ENCODE measurements around the gene NHLRC2.
"Not testable (repeated sequence)": the region's sequence is repeated elsewhere in the genome, so short reads cannot be mapped to it uniquely, and the experiment has no call there.

The NHLRC2 gene, protein sequence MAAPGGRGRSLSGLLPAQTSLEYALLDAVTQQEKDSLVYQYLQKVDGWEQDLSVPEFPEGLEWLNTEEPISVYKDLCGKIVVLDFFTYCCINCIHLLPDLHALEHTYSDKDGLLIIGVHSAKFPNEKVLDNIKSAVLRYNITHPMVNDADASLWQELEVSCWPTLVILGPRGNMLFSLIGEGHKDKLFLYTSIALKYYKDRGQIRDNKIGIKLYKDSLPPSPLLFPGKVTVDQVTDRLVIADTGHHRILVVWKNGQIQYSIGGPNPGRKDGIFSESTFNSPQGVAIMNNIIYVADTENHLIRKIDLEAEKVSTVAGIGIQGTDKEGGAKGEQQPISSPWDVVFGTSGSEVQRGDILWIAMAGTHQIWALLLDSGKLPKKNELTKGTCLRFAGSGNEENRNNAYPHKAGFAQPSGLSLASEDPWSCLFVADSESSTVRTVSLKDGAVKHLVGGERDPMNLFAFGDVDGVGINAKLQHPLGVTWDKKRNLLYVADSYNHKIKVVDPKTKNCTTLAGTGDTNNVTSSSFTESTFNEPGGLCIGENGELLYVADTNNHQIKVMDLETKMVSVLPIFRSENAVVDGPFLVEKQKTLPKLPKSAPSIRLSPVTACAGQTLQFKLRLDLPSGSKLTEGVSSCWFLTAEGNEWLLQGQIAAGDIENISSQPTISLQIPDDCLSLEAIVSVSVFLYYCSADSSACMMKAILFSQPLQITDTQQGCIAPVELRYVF

DNA sequence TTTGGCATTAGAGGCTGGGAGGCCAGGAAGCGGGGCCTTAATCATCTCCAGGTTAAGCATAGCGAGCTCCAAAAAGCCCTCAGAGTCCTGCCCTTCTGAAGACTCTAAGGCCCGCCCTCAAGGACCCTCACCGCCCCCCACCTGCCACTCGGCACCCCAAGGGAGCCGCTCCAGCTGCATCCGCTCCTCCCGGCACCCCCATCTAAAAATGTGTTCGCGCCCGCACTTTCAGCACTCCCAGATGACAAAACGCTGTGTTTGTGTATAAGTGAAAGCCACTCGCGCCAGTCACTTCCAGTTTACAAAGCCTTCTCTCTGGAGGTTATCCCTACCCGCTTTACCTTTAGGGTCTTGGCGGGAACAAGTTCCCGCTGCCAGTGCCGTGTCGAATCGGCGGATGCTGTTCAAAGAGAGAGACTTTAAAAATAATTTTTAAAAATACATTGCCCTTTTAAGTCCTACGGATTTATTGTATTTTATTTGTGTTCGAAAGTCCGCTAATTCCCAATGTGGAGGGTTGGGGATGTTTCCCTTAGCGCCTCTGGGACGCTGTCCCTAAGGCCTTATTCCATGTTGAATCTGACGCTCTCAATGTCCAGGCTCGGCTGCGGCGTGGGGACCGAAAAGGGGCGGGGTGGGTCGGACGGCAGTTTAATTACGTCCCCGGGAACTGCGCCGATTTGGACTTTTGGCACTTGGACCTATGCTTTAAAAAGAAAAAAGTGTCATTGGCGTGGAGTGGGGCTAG lies at the start of gene NHLRC2, which contains the start of gene DCLRE1A:
TSS of gene NHLRC2 (plus strand) at position 649 of the 748 bp plus-strand sequence. CDS start 212 bp downstream, outside the sequence.
TSS of gene DCLRE1A (minus strand) at position 70 of the 748 bp plus-strand sequence. CDS start 900 bp downstream, outside the sequence.
- peak; percentile 71 for DNase-seq

DNA sequence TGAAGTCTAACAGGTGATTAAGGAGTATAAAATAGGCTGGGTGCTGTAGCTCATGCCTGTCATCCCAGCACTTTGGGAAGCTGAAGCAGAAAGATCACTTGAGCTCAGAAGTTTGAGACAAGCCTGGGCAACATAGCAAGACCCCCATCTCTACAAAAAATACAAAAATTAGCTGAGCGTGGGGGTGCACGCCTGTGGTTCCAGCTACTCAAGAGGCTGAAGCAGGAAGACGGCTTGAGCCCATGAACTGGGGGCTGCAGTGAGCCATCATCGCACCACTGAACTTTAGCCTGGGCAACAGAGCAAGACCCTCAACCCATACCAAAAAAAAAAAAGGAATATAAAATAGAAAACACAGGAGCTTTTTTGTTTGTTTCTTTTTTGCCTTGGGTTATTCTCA lies 48.0 kb upstream of the NHLRC2 start:
- no peak for DNase-seq

DNA sequence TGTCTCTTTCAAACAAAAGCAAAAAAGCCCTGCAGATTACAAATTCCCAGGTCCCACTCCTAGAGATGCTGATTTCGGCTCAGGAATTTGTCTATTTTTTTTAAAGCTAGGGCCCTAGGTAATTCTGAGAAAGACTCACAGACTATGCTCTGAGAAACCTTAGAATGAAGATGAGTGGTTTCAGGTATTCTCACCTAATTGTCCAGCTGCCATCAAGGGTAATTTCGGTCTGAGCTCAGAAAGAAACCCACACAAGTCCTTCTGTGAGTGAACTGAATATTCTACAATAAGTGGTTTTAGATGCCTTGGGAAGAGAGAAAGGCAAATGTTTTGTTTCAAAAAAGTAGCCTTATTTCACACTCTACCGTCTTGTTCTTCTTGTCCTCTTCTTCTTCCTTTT lies 46.3 kb upstream of the NHLRC2 start:
- DNase-seq: no peak

DNA sequence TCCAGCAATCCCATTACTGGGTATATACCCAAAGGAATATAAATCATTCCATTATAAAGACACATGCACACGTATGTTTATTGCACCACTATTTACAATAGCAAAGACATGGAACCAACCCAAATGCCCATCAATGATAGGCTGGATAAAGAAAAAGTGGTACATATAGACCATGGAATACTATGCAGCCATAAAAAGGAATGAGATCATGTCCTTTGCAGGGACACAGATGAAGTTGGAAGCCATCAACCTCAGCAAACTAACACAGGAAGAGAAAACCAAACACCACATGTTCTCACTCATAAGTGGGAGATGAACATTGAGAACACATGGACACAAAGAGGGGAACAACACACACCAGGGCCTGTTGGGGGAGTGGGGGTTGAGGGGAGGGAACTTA lies 39.8 kb upstream of the NHLRC2 start:
- not testable (repeated sequence) for DNase-seq

DNA sequence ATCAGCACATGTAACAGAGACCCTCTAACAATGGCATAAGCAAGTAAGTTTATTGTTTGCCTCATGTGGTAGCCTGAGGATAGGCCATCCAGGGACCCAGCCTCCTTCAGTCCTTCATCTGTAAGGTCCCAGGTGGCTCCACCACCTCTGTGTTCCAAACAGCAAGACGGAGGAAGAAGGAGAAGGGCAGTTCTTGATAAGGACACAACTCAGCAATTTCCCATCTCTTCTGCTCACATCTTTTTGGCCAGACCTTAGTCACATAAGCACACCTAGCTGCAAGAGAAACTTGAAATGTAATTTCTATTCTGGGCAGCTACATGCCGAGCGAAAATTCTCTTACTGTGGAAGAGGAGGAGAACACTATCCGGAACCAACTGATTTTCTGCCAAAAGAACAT lies 34.5 kb upstream of the NHLRC2 start:
- no peak for DNase-seq

DNA sequence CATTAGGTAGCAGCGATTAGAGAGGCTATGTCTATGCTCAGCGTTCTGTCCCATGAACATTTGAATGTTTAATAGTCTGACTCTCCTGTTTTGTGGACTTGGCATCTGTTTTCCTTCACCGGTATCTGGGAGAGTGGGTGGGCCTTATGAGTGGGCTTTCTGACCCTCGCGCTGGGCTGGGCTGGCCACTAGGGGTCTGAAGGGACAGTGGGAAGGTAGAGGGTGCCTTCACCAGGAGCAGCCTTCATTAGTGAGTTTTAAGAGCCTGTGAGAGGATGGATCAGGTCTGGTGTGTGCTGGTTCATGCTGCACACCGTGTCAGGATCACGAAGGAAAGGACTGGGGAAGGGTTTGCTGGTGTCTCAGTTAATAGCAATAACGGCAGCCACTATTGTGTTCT lies 34.0 kb upstream of the NHLRC2 start:
- no peak for DNase-seq

DNA sequence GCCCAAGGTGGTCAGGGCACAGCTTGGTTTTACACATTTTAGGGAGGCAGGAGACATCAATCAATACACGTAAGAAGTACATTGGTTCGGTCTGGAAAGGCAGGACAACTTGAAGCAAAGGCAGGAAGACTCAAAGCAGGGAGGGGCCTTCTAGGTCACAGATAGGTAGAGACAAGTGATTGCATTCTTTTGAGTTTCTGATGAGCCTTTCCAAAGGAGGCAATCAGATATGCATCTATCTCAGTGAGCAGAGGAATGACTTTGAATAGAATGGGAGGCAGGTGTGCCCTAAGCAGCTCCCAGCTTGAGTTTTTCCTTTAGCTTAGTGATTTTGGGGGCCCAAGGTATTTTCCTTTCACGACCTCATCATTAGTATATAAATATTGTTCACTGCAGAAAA lies 33.2 kb upstream of the NHLRC2 start:
- DNase-seq: not testable (repeated sequence)

DNA sequence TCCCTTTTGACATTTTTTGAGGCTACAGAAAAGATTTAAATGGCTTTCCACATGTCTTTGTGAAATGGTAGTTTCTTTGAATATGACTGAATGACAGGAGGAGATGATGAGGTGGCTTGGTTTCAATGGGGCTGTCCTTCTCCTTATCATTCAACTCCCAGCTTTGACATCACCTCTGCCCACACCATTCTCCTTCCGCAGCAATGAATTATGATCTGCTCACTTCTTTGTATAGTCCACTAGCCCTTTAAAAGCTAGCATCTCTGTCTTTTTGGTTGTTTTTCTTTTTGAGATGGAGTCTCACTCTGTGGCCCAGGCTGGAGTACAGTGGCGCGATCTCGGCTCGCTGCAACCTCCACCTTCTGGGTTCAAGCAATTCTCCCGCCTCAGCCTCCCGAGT lies 32.3 kb upstream of the NHLRC2 start:
- DNase-seq: no peak

DNA sequence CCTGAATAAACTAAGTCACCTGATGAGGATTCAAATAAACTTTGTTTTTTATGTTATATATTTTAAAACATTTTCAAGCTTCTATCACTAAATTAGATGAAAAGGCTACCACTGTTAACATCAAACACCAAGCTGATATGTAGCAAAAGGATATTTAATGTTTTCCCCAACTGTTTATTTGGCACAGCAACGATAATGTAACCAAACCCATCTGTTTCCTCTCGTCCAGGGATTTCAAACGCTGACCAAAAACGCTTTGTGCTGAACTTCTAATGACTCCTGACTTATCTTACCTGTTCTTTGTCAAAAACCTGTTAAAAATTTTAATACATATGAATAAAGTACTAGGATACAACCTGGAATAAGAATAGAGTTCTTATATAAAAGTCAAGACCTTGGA lies 31.1 kb upstream of the NHLRC2 start:
- no peak for DNase-seq

DNA sequence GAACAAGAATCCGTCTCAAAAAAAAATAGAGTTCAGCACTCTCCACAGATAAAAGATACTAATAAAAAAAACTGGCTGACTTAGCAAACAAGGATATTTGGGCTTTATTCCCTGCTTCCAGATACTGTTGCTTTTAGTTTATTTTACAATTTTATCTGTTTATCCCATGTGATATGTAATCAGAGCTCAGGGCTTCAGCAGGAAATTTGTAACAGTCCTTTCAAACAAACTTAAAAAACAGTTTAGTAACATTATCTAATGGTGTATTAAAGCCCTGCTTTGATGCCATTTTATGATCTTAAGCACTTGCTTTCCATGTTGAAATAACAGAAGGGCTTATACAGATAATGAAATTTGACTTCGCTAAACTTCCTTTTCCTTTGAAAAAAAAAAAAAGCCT lies 28.7 kb upstream of the NHLRC2 start:
- DNase-seq: no peak

DNA sequence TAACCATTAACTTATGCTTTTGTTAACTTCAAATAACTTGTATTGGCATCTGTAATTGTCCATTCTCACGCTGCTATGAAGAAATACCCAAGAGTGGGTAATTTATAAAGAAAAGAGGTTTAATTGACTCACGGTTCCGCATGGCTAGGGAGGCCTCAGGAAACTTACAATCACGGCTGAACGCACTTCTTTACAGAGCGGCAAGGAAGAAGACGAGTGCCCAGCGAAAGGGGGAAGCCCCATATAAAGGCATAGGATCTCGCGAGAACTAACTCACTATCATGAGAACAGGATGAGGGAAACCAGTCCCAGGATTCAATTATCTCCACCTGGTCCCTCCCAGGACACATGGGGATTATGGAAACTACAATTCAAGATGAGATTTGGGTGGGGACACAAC lies 25.9 kb upstream of the NHLRC2 start:
- DNase-seq: not testable (repeated sequence)

DNA sequence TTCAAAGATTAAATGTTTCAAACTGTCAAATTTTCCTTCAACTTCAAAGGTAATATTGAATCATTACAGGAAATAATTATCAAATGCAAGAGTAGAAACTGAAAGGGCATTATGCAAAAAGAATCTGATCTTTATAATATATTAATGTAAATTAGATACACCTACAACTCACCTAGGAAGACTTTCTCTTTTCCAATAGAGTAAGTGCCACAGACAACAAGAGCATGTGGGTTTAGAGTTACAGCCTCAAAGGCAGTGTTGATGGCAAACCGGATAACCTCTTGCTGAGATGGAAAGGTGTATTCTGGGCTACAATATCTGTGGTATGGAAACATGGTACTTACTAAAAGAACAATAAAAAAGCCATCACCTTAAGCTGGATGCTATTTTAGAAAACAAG lies 12.3 kb upstream of the NHLRC2 start:
- no peak for DNase-seq

DNA sequence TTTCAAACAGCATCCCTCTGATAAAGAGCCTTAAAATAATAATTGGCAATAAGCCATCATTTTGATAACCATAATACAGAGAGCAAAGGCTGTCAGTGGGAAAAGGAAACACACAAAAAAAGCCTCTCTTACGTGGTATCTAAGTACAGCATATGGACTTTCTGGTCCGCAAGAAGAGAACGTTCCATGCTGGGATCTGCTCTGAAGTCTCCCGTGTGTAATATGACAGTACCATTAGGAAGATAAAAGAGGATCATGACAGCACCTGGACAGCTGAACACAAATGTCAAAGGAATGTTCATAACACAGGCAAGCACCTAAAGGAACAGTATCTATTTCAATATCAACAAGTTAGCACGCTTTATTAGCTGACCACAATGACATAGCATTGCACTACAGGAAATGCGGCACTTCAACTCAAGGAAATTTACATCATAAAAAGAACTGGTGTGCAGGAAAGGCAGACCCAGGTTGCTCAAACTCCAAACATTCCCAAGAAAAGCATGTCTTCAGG lies 10.4 kb upstream of the NHLRC2 start:
- no peak for DNase-seq

DNA sequence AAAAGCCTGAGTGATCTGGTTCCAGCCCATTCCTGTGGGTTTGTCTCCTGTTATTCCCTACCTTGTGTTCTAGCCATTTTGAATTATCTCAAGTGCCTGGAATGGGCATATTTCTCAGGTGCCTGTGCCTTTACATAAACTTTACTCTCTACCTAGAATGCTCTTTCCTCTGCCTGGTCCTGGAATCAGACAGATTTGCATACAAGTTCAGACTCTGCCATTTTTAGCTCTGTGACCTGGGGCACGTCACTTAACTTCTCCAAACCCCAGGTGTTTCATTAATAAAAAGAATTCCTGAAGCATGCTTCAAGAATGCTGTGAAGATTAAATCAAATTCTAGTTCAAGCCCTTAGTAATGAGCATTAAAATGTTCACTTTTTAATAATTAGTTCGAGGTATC lies 8.4 kb upstream of the NHLRC2 start:
- DNase-seq: no peak

DNA sequence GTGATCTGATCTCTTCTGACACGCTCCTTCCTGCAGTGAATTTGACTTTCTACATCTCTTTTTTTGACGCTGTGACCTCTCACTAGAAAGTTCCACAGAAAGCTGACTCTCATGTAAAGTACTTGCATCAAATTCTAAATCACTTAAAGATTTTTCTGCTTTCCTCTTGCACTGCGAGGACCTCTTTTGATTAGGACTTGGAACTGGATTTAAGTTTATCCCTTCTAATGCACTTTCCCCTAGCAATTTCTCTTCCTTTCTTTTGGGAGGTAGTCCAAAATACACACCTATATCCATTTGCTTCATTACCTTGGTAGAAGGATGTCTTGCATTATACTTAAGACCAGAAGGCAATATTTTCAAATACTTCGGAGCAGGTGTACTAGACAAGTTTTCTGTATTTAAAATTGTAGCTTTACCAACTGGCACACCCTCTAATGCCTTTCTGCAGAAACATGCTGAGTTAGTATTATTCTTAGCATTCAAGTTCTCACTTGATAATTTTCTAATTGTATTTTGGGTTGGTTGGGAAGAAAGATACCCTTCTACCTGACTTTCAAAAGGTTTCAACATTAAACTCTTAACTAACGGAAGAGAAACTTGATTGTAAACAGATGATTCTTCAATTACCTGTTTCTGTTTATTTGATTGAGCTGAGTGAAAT lies 5.2 kb upstream of the NHLRC2 start:
- no peak for DNase-seq

DNA sequence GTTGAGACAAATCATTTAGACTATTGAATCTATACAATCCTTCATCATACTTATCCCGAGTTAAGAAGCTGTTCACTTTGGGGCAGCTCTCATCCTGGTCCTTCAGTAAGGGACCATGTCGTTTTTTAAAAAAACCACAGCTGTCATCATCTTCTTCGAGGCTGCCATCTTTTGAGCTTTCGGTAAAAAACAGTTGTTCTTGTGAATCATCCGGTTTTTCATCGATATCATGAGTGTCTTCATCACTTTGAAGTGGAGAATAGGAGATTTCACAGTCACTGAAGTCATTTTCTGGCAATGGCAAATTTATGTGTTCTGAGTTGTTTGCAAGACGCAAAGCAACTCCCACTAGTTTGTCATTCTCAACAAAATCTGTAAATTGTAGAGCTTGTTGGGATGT lies 4.5 kb upstream of the NHLRC2 start:
- no peak for DNase-seq

DNA sequence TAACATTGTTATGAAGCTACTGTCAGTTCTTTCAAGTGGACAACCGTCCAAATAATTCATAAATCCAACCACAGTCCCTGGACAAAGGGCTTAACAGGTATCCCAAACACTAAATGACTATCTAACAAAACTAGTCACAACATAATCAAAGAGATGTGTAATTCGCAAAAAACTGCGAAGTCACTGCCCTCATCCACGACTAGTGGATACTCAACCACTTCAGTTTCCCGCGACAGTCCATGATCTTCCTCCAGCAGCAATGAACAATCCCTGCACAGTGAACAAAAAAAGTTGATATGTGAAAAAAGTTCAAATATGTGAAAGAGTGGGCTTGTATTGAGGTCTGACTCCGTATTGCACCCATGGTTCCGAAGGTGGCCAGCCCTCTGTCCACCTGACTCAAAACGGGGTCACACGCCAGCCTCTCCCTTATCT lies 866 bp upstream of the NHLRC2 start:
- no peak for DNase-seq

DNA sequence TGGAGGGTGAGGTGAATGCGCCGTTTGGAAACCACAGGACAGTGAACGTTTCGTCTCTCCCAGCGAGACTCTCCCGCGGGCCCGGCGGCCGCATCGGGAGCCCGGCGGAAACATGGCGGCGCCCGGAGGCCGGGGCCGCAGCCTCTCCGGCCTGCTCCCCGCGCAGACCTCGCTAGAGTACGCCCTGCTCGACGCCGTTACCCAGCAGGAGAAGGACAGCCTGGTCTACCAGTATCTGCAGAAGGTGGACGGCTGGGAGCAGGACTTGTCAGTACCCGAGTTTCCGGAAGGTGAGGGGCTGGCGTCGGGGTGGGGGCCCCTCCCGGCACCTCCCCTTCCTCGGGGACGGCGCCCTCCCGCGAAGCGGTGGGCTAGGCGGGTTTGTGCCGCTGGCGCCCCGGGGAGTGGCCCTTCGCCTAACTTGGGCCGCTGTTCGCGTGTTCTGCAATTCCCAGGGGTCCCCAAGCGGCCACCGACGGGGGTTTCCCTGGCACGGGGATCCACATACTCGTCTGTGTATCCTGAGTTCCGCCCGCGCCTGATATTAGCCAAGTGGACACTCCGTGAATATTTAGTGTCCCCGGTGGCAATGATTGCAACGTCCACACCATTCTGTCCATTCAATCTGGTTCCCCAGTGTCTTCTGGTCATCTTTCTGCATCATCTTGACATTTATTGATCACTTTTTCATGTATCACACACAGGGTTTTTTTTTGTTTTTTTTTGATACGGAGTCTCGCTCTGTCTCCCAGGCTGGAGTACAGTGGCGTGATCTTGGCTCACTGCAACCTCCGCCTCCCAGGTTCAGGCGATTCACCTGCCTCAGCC lies 514 bp downstream of the NHLRC2 start:
- peak; percentile 47 for DNase-seq

DNA sequence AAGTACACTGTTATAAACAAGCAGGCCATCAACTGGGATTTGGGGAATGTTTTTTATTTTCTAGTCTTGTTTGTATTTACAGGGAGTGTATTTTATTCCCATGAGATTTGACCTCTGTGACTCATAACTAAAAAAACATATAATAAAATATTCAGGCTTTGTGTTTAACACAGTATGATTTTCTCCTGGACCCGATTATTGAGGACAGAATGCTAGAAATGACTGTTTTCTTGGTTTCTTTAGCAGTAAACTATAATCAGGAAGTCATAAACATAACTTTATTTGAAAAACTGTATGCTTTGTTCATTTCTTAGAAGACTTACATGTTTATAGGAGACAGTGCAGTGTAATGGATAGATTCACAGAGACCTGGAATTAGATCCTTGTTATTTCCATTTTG lies 2.1 kb downstream of the NHLRC2 start:
- no peak for DNase-seq

DNA sequence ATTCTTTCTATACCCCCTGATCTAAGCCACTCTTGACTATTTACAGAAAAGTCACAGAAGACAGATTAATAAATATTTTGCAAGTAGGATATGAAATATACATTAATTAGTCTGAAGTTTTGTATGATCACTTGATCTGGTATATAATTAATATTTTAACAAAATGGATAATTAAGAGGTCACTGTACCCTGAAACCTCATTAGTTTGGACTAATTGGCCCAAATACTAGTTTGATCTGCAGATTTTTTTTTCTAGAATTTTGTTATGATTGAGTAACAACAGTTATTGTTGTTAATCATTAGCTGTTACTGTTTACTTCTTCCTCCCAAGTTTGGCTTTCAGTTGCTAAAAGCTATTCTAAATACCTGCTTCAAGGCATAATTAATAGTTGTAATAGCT lies 2.7 kb downstream of the NHLRC2 start:
- no peak for DNase-seq

DNA sequence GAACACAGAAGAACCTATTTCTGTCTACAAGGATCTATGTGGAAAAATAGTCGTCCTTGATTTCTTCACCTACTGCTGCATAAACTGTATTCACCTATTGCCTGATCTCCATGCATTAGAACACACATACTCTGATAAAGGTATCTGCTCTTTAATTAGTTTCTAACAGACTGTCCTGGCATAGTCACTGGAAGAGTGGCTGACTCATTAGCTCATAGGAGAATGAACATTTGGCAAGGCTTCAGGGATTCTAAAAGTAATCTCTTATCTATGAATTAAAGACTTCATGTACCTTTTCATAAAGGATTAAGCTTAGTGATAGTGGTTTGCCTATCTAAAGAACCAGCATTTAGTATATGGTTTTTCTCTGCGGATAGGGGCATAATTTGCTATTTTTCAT lies 4.1 kb downstream of the NHLRC2 start:
- DNase-seq: no peak

DNA sequence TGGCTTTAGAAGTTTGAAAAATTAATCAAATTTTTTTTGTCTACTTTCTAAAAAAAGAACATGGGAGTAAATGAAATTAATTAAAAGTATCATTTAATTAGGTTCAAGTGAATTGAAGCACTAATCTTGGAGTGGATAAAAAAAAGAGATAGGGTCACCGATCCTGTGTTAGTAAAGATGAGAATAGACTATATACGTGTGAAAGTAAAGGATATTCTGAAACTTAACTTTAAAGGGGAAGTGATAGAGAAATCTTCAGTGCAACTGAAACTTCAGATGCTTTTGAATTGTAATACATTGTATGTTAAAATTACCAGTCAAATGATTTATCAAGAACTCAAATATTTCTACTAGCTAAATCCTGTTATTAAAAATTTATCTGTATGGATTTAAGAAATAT lies 4.8 kb downstream of the NHLRC2 start:
- no peak for DNase-seq

Measured in NCI-H2171 treated with DMSO at 0.1 percent for 48 hours (cell line).